Stimulated activated CD8-positive, alpha-beta memory T cell treated with anti-CD3 and anti-CD28 coated beads, Interleukin-15, amount 100 ng/mL, for 4 hours (primary cell): ENCODE measurements around the gene KANTR.
A peak's percentile ranks its signal among the peaks of the same experiment; 100 is the strongest.

Experiments
- DNase-seq, 2 donors: peaks; one replicate each; pipeline ENCODE4 v3.0.0-alpha.2; 2020; ENCODE audit warnings: low read depth in 2 of 2

Gene KANTR

DNA sequence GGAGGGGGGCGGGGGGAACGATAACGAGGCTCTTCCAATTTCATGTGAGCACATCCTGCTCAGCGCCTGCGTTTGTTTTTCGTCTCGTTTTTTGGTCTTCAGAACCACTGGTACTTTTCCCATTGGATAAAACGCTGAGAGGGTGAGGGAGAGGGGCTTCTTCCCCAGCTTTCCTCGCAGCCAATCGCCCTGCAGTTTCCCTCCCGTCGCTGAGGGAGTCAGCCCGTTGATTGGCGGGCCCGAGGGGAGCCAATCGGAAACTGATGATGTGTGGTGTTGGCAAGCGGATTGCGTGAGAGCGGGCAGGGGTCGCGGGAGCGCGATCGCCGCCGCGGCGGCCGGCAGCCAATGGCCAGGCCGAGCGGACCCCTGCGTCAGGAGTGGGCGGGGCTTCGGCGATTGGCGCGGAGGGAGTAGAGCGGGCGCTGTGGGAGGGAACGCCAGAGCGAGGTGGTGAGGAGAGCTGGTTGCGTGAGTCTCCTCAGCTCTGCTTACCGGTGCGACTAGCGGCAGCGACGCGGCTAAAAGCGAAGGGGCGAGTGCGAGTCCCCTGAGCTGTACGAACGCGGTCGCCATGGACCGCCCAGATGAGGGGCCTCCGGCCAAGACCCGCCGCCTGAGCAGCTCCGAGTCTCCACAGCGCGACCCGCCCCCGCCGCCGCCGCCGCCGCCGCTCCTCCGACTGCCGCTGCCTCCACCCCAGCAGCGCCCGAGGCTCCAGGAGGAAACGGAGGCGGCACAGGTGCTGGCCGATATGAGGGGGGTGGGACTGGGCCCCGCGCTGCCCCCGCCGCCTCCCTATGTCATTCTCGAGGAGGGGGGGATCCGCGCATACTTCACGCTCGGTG is 11.8 kb upstream of the KANTR start, which contains the start of gene TSPYL2:
TSS of gene TSPYL2 (plus strand) at position 443 of the 848 bp plus-strand sequence. CDS start at position 575, 132 bp downstream.
- DNase-seq: peak; percentile 86 to 87

- no peak for DNase-seq
These were observed 10.9 kb upstream of the KANTR start for GRCh38 chrX:53082773-53083616.

- DNase-seq: no peak
These were observed 9.8 kb upstream of the KANTR start for GRCh38 chrX:53084043-53084570.

- no peak for DNase-seq
These were observed 9.1 kb upstream of the KANTR start for GRCh38 chrX:53084863-53085262.

GRCh38 chrX:53085661-53086229 is 8.2 kb upstream of the KANTR start:
- no peak for DNase-seq

GRCh38 chrX:53086464-53086863 is 7.5 kb upstream of the KANTR start:
- DNase-seq: no peak

- no peak for DNase-seq
These were observed 6.5 kb upstream of the KANTR start for GRCh38 chrX:53087388-53087831.

GRCh38 chrX:53088136-53088974 is 5.6 kb upstream of the KANTR start:
- peak; percentile 67 to 72 for DNase-seq

GRCh38 chrX:53089224-53089842 is 4.6 kb upstream of the KANTR start:
- DNase-seq: no peak

DNA sequence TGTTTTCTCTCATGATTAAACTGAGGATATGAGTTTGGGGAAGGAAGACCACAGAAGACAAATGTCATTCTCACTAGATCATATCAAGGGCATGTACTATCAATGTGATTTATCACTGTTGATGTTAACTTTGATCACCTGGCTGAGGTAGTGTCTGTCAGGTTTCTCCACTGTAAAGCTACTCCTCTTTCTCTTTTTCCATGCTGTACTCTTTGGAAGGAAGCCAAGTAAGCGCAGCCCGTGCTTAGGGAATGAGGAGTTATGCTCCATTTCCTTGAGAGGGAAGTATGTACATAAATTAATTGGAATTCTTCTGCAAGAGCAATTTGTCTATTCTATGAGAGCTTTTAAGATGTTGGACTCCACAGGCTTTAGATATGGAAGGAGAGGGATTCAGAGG is 4.0 kb upstream of the KANTR start:
- DNase-seq: no peak

DNA sequence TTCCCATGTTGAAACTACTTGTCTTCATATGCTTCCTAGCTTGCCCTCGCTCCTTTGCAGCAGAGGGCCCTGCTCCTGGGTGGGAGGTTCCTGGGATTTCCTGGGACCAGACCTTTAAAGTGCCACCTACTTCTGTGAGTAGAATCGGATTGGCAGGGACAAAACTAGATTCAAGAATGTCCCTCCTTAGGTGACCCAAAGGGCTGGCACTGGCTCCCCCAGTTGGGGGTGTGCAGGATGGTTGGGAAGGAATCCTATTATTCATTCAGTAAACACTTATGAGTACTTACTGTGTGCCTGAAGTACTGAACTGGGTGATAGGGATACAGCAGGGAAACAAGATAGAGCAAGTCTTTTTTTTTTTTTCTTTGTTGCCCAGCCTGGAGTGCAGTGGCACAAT is 2.6 kb upstream of the KANTR start:
- DNase-seq: no peak

- peak in 1 of 2 donors; percentile 43 for DNase-seq
These were observed 726 bp upstream of the KANTR start for GRCh38 chrX:53093177-53093655.

DNA sequence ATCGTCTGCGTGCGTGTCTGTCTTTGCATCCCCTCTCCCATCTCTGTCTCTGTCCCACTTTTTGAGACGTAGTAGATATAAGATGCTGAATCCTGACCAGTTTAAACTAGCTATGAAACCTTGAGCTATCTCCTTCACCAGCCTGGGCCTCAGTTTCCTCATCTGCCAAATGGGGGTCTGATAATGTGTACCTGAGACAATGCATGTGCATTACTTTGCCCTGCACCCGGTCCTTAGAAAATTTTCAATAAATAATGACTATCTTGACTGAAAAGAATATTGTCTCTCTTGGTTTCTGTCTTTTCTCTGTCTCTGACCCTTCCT is 602 bp downstream of the KANTR start:
- no peak for DNase-seq

GRCh38 chrX:53095796-53096195 is 1.9 kb downstream of the KANTR start:
- DNase-seq: no peak

GRCh38 chrX:53114864-53115549 is 21.1 kb downstream of the KANTR start:
- DNase-seq: no peak

DNA sequence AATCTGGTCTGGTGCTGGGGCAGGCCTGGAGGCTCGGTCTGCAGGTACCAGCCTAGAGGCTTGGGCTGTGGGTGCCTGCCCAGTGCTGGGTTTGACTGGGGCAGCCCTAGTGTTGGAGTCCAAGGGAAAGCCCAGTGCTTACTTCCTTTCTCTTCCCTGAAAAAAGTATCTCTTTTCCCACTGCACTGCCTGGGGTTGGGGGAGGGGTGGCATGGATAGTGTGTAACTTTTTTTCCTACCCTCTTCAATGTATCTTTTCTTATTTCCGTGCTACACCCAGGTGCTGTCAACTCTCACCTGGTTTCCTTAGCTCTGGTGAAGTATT is 21.6 kb downstream of the KANTR start:
- no peak for DNase-seq

GRCh38 chrX:53116101-53116500 is 22.2 kb downstream of the KANTR start:
- no peak for DNase-seq

DNA sequence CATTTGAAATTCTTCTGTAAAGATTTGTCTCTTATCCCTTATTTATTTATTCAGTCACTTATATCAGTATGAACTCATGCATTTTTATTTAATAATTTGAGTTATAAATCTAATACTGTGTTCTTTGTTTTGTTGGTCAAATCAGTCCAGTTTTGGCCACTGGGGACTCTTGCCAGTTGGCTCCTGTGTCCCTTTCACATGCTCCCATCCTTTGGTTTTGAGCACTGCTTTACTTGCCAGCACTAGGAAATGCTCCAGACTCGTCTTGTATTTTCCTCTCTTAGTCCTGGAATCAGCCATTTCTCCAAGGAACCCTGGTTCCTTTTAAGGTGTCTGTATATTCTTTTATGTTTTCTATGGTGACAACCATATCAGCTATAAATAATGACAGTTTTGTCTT is 28.1 kb downstream of the KANTR start:
- no peak for DNase-seq

DNA sequence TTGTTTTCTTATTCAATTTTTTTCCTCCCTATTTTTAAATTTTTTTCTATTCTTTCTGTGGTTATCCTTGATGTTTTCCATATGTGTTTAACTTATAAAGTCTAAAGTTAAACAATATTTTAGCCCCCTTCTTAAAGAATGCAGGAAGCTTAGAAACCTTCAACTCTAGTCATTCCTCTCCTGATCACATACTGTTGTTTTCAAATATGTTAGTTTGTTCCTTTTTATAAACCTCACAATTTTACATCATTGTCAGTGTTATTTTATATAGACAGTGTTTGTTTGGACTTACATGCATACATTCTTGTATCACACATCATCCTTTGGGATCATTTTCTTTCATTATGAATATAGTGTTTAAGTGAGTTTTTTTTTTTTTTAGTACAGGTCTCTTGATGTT is 31.6 kb downstream of the KANTR start:
- no peak for DNase-seq

DNA sequence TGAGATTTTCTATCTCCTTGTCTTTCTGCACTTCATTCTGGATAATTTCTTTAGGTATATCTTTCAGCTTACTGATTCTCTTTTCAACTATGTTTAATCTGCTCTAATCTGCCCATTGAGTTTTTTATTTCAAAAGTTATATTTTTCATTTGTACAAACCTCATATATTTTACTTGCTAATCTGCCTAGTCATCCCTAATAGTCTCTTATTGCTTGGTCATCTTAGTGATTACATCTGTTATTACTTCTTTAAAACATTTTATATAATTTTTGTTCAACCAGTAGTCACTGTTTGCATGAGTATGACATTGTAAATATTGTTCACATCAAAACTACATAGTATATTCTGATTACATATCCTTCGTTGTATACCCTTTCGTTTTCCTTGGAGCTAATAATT is 32.4 kb downstream of the KANTR start:
- no peak for DNase-seq
